Sigmoid colon (tissue), 4 donors: ENCODE results near the gene SYNDIG1.

ENCODE experiments used
- EP300 ChIP-seq, 4 donors: sonication (generic); formaldehyde crosslinking; IDR thresholded peaks; one replicate each; pipeline ENCODE4 v1.6.1; 2017; ENCODE audit warnings: antibody characterized with exemption in 4 of 4
- POLR2A ChIP-seq, 2 donors: fragments of 450-650 bp; IDR thresholded peaks; one replicate each; pipeline ENCODE4 v1.6.1; 2016; ENCODE audit warnings: antibody characterized with exemption in 2 of 2, mild to moderate bottlenecking in 2 of 2, moderate library complexity in 2 of 2
- POLR2AphosphoS5 ChIP-seq, 4 donors: sonication (generic); formaldehyde crosslinking; IDR thresholded peaks; one replicate each; pipeline ENCODE4 v1.6.1; 2017; ENCODE audit warnings: antibody characterized with exemption in 4 of 4
- TF ChIP-seq, protein P1 (sequence below), 4 experiments: fragments of 450-650 bp in 3 of 4; fragments of 200-600 bp in 1 of 4; IDR thresholded peaks; one replicate each; pipeline ENCODE4 v1.5.1; 2016 to 2019; ENCODE audit warnings: antibody characterized with exemption in 4 of 4, mild to moderate bottlenecking in 3 of 4, moderate library complexity in 2 of 4

DNA sequence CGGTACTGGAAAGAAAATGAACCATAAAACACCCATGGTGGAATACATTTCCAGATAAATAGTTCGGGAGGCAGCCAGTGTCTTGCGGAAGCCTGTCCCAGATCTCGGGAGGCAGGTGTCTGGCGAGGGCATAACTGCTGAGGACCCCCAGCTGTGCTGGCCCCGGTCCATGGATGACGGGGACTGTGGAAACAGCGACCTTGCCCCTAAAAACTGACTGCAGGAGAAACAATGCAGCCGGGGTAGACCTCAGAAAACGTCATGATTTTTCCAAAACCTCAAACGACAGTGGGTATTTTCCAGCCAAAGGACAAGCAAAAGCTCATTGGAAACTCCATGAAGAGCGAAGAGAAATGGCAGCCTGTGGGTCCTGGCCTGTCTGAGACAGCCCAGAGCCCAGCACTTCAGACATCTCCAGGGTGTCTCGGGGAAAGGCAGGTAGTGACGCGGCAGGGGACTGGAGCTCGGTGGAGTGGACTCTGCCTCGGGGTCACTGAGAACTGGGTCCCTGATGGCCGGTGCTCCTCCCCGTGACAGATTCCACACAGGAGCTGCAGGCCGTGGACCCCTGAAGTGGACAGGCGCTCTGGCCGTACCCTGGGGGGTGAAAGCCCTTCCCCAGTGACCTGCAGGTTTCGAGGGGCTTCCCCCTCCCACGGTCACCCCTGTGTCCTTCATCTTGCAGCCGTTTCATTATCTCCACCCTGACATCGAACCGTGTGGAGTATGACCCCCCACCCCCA is 188.6 kb downstream of the SYNDIG1 start:
- TF ChIP-seq, protein P1, sequence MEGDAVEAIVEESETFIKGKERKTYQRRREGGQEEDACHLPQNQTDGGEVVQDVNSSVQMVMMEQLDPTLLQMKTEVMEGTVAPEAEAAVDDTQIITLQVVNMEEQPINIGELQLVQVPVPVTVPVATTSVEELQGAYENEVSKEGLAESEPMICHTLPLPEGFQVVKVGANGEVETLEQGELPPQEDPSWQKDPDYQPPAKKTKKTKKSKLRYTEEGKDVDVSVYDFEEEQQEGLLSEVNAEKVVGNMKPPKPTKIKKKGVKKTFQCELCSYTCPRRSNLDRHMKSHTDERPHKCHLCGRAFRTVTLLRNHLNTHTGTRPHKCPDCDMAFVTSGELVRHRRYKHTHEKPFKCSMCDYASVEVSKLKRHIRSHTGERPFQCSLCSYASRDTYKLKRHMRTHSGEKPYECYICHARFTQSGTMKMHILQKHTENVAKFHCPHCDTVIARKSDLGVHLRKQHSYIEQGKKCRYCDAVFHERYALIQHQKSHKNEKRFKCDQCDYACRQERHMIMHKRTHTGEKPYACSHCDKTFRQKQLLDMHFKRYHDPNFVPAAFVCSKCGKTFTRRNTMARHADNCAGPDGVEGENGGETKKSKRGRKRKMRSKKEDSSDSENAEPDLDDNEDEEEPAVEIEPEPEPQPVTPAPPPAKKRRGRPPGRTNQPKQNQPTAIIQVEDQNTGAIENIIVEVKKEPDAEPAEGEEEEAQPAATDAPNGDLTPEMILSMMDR (IDR thresholded peaks at IDR 0.05), result no peak
- TF ChIP-seq POLR2A (IDR thresholded peaks at IDR 0.05) (no peak), POLR2AphosphoS5 (IDR thresholded peaks at IDR 0.05) (no peak), EP300 (IDR thresholded peaks at IDR 0.05) (no peak)
